K562 (cell line): ENCODE data around the gene TMEM87A. TPM values are rescaled to one million over a fixed set of nuclear protein-coding genes. Genes with fewer than 3 reads are reported as not detected.
A peak's percentile ranks its signal among the peaks of the same experiment; 100 is the strongest.

Experiments used
- HEY1 ChIP-seq: fragments of 250-450 bp; sonication (Bioruptor Pico); IDR thresholded peaks from 2 replicates; pipeline ENCODE4 v1.5.0; 2020; ENCODE audit warnings: mild to moderate bottlenecking, moderate library complexity, borderline replicate concordance
- HMGN3 ChIP-seq: IDR thresholded peaks from 2 replicates; pipeline ENCODE4 v1.6.1; 2011; ENCODE audit warnings: borderline replicate concordance, low read depth, mild to moderate bottlenecking, mixed read lengths, low read length; ENCODE audit not compliant: insufficient read length; ENCODE audit errors: extremely low read depth
- KLF13 ChIP-seq: fragments of 450-650 bp; IDR thresholded peaks from 2 replicates; pipeline ENCODE4 v1.6.1; 2016; ENCODE audit warnings: missing genetic modification characterization, low read depth, mild to moderate bottlenecking, missing compliant biosample characterization, moderate library complexity, borderline replicate concordance
- LARP7 ChIP-seq: fragments of 450-650 bp; IDR thresholded peaks from 2 replicates; pipeline ENCODE4 v1.6.1; 2016
- MED1 ChIP-seq: sonication (generic); formaldehyde crosslinking; IDR thresholded peaks from 2 replicates; pipeline ENCODE4 v1.8.1; 2023; ENCODE audit warnings: missing genetic modification reagents, borderline replicate concordance
- NFXL1 ChIP-seq: fragments of 450-650 bp; formaldehyde crosslinking; IDR thresholded peaks from 2 replicates; pipeline ENCODE4 v1.4.0; 2021; ENCODE audit warnings: mild to moderate bottlenecking
- NRF1 ChIP-seq, 2 experiments: fragments of 450-650 bp; IDR thresholded peaks in 1 of 2; conservative IDR thresholded peaks in 1 of 2; 2 replicates each; pipeline ENCODE4 v1.6.1; 2014; ENCODE audit warnings: mild to moderate bottlenecking in 2 of 2
- RFX1 ChIP-seq: fragments of 450-650 bp; IDR thresholded peaks from 2 replicates; pipeline ENCODE4 v1.6.1; 2016; ENCODE audit warnings: mild to moderate bottlenecking, moderate library complexity
- ZC3H8 ChIP-seq: fragments of 450-650 bp; IDR thresholded peaks from 2 replicates; pipeline ENCODE4 v1.6.1; 2017
- ZEB2 ChIP-seq: fragments of 450-650 bp; IDR thresholded peaks from 2 replicates; pipeline ENCODE4 v1.6.1; 2016
- ZNF134 ChIP-seq: fragments of 250-450 bp; sonication (Bioruptor Pico); conservative IDR thresholded peaks from 2 replicates; pipeline ENCODE4 v1.4.0; 2020
- ZNF143 ChIP-seq: sonication (generic); formaldehyde crosslinking; IDR thresholded peaks from 2 replicates; pipeline ENCODE4 v1.9.0; 2022; ENCODE audit warnings: mild to moderate bottlenecking, missing genetic modification reagents
- ZNF224 ChIP-seq: sonication (generic); formaldehyde crosslinking; IDR thresholded peaks from 2 replicates; pipeline ENCODE4 v1.8.0; 2022; ENCODE audit warnings: mild to moderate bottlenecking, missing genetic modification reagents
- ZNF239 ChIP-seq: fragments of 250-450 bp; sonication (Bioruptor Pico); IDR thresholded peaks from 2 replicates; pipeline ENCODE4 v1.4.0; 2020; ENCODE audit warnings: mild to moderate bottlenecking
- ZNF445 ChIP-seq: fragments of 250-450 bp; sonication (Bioruptor Pico); IDR thresholded peaks from 2 replicates; pipeline ENCODE4 v1.4.0; 2020; ENCODE audit warnings: low read depth, mild to moderate bottlenecking, moderate library complexity
- polyA plus RNA-seq, 8 experiments: library from polyadenylated mRNA; depleted of rRNA in 4 of 8; stranded (reverse) in 5 of 8; unstranded in 3 of 8; fragments of >200 nt; fragmentation: Nextera tagmentation in 2 of 8; fragmentation: Illumina TruSeq in 1 of 8; extraction: Ambion mirVana in 2 of 8; extraction: Trizol in 1 of 8; gene quantifications; 2 replicates each; pipeline versions ENCODE4 v1.2.1 to v1.2.3, GENCODE V29; 2011 to 2014; ENCODE audit warnings: inconsistent platforms in 1 of 8, missing spikeins in 1 of 8
- total RNA-seq, 7 experiments: library from RNA; depleted of rRNA in 6 of 7; stranded (reverse); fragments of >200 nt in 6 of 7; fragmentation: Illumina TruSeq in 2 of 7; extraction: Trizol in 2 of 7; gene quantifications; 2 replicates each; pipeline versions ENCODE4 v1.2.1 to v1.2.3, GENCODE V29; 2011 to 2021; ENCODE audit warnings: low replicate concordance in 1 of 7
- TF ChIP-seq, protein P1 (sequence below): sonication (generic); formaldehyde crosslinking; IDR thresholded peaks from 2 replicates; pipeline ENCODE4 v1.8.0; 2023; ENCODE audit warnings: mild to moderate bottlenecking, missing genetic modification reagents
- TF ChIP-seq, protein P2 (sequence below): fragments of 450-650 bp; IDR thresholded peaks from 2 replicates; pipeline ENCODE4 v1.6.1; 2014; ENCODE audit warnings: low read depth, mild to moderate bottlenecking, moderate library complexity, borderline replicate concordance
- TF ChIP-seq, protein P3 (sequence below), 3 experiments: IDR thresholded peaks in 2 of 3; conservative IDR thresholded peaks in 1 of 3; 2 replicates each; pipeline ENCODE4 v1.5.1; 2011 to 2012; ENCODE audit warnings: low read length in 3 of 3, mild to moderate bottlenecking in 3 of 3, control low read depth in 2 of 3, improper control_type of control experiment in 1 of 3, inconsistent platforms in 1 of 3, low read depth in 1 of 3, mixed read lengths in 1 of 3, moderate library complexity in 1 of 3; ENCODE audit not compliant: insufficient read depth in 2 of 3
- TF ChIP-seq, protein P4 (sequence below): fragments of 450-650 bp; conservative IDR thresholded peaks from 2 replicates; pipeline ENCODE4 v1.6.1; 2016; ENCODE audit warnings: missing genetic modification characterization, low read depth, mild to moderate bottlenecking, missing compliant biosample characterization, moderate library complexity
- TF ChIP-seq, protein P5 (sequence below): fragments of 450-650 bp; IDR thresholded peaks from 2 replicates; pipeline ENCODE4 v1.6.1; 2016; ENCODE audit warnings: antibody characterized with exemption

Gene TMEM87A
- total and polyA plus RNA-seq, 9 of the 15 experiments (the other 6 are each of a cell fraction or from before 2014, with no cell fraction given) = 16.6 to 43.3 (median 29.6) TPM

DNA sequence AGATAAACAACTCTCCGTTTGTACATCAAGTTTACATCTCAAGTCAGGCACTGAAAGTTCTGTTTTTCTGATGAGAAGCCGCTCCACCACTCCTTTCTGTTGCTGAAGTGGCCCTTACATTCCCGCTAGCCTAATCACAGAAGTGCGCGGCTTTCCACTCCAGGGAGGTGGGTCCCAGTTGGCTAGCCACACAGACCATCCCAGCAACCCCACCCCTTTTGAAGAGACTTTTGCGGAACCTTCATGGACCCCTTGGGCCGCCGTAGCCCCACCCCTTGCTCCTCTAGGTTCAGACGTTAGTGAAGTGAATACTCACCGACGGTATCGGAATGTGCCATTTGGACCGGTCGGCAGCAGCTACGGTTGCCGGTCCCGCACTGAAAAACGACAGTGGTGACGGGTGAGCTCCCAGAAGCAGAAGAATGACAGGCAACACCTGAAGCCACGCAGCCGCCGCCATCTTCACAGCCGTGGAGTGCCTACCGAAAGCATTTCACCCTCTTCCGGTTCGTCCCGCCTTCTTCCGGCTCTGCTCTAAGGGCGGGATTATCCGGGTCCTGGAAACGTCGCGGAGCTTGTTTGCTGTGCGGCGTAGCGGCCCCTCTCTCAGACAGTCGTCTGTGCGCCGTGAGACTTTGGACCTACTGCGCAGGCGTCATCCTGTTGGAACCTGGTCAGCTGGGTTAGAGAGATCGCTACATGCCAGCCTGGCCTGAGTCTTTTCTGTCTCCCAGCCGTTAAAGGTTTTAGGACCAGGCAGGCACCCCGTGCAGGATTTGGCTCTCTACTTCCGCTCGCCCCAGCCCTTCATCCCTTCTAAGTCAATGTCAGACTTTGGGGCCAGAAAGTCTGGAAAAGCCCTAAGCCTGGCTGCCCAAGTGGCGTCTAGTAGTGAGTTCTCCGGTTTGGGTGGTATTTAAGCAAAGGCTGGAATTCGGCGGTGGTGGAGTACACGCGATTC is at the start of gene TMEM87A, which contains the start of gene GANC (continued):
- TF ChIP-seq, protein P1, sequence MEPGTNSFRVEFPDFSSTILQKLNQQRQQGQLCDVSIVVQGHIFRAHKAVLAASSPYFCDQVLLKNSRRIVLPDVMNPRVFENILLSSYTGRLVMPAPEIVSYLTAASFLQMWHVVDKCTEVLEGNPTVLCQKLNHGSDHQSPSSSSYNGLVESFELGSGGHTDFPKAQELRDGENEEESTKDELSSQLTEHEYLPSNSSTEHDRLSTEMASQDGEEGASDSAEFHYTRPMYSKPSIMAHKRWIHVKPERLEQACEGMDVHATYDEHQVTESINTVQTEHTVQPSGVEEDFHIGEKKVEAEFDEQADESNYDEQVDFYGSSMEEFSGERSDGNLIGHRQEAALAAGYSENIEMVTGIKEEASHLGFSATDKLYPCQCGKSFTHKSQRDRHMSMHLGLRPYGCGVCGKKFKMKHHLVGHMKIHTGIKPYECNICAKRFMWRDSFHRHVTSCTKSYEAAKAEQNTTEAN (CRISPR knock-in tag) = no peak
- TF ChIP-seq KLF13 (tag) = peak; percentile 94
- no peak for TF ChIP-seq MED1 (CRISPR knock-in tag)
- TF ChIP-seq ZC3H8 = no peak
- no peak for TF ChIP-seq ZNF134 (CRISPR knock-in tag)
- TF ChIP-seq, protein P2, sequence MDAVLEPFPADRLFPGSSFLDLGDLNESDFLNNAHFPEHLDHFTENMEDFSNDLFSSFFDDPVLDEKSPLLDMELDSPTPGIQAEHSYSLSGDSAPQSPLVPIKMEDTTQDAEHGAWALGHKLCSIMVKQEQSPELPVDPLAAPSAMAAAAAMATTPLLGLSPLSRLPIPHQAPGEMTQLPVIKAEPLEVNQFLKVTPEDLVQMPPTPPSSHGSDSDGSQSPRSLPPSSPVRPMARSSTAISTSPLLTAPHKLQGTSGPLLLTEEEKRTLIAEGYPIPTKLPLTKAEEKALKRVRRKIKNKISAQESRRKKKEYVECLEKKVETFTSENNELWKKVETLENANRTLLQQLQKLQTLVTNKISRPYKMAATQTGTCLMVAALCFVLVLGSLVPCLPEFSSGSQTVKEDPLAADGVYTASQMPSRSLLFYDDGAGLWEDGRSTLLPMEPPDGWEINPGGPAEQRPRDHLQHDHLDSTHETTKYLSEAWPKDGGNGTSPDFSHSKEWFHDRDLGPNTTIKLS = peak; percentile 99
- TF ChIP-seq ZNF239 (CRISPR knock-in tag) = peak; percentile 48
- no peak for TF ChIP-seq ZNF445
- TF ChIP-seq, protein P3, sequence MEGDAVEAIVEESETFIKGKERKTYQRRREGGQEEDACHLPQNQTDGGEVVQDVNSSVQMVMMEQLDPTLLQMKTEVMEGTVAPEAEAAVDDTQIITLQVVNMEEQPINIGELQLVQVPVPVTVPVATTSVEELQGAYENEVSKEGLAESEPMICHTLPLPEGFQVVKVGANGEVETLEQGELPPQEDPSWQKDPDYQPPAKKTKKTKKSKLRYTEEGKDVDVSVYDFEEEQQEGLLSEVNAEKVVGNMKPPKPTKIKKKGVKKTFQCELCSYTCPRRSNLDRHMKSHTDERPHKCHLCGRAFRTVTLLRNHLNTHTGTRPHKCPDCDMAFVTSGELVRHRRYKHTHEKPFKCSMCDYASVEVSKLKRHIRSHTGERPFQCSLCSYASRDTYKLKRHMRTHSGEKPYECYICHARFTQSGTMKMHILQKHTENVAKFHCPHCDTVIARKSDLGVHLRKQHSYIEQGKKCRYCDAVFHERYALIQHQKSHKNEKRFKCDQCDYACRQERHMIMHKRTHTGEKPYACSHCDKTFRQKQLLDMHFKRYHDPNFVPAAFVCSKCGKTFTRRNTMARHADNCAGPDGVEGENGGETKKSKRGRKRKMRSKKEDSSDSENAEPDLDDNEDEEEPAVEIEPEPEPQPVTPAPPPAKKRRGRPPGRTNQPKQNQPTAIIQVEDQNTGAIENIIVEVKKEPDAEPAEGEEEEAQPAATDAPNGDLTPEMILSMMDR (IDR thresholded peaks at IDR 0.05 in 2 of 3, conservative IDR thresholded peaks at IDR 0.05 in 1 of 3; ENCODE audit: insufficient read depth in 2 of 3, low read depth in 1 of 3, low read length in 3 of 3) = 0 out of 6 replicates have a peak, but pooled peaks of 1 of the 3 experiments have one; percentile 1
- no peak for TF ChIP-seq ZNF143 (CRISPR knock-in tag)
- no peak for TF ChIP-seq NFXL1 (CRISPR knock-in tag)
- peak; percentile 91 to 93 for TF ChIP-seq NRF1 (conservative IDR thresholded peaks at IDR 0.05 in 1 of 2, IDR thresholded peaks at IDR 0.05 in 1 of 2)
- TF ChIP-seq HMGN3 = no peak
- no peak for TF ChIP-seq RFX1
- 0 out of 2 replicates have a peak, but pooled peaks have one; percentile 13 for TF ChIP-seq ZEB2
- TF ChIP-seq, protein P4, sequence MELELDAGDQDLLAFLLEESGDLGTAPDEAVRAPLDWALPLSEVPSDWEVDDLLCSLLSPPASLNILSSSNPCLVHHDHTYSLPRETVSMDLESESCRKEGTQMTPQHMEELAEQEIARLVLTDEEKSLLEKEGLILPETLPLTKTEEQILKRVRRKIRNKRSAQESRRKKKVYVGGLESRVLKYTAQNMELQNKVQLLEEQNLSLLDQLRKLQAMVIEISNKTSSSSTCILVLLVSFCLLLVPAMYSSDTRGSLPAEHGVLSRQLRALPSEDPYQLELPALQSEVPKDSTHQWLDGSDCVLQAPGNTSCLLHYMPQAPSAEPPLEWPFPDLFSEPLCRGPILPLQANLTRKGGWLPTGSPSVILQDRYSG (tag) = no peak
- TF ChIP-seq HEY1 = no peak
- no peak for TF ChIP-seq LARP7
- no peak for TF ChIP-seq ZNF224 (CRISPR knock-in tag)
- TF ChIP-seq, protein P5, sequence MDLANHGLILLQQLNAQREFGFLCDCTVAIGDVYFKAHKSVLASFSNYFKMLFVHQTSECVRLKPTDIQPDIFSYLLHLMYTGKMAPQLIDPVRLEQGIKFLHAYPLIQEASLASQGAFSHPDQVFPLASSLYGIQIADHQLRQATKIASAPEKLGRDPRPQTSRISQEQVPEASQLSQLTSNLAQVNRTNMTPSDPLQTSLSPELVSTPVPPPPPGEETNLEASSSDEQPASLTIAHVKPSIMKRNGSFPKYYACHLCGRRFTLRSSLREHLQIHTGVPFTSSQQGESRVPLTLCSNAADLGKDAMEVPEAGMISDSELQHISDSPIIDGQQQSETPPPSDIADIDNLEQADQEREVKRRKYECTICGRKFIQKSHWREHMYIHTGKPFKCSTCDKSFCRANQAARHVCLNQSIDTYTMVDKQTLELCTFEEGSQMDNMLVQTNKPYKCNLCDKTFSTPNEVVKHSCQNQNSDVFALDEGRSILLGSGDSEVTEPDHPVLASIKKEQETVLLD = 0 out of 2 replicates have a peak, but pooled peaks have one; percentile 45
